Endothelial cell of umbilical vein (primary cell): ENCODE data around the gene PRM1.

Source experiments
- CTCF ChIP-seq, 2 donors: IDR thresholded peaks; 1 replicate in 1 of 2; 2 replicates in 1 of 2; pipeline ENCODE4 v1.5.1; 2011; ENCODE audit warnings: low read length in 2 of 2, mild to moderate bottlenecking in 2 of 2, moderate library complexity in 2 of 2, control low read depth in 1 of 2, inconsistent platforms in 1 of 2, low read depth in 1 of 2; ENCODE audit not compliant: insufficient read depth in 1 of 2; ENCODE audit errors: extremely low read depth in 1 of 2
- EZH2 ChIP-seq: IDR thresholded peaks from 2 replicates; pipeline ENCODE4 v1.6.1; 2012; ENCODE audit warnings: borderline replicate concordance, low read depth, mild to moderate bottlenecking, moderate library complexity, low read length, inconsistent platforms; ENCODE audit not compliant: severe bottlenecking
- JUN ChIP-seq: IDR thresholded peaks from 2 replicates; pipeline ENCODE4 v1.6.1; 2011; ENCODE audit warnings: borderline replicate concordance, low read depth; ENCODE audit not compliant: insufficient read length, insufficient read depth
- MYC ChIP-seq: IDR thresholded peaks from one replicate; pipeline ENCODE4 v1.6.1; 2011; ENCODE audit warnings: mild to moderate bottlenecking, low read depth, low read length
- POLR2A ChIP-seq: IDR thresholded peaks from 2 replicates; pipeline ENCODE4 v1.6.1; 2012; ENCODE audit warnings: low read depth, mild to moderate bottlenecking, control low read depth, low read length
- POLR2AphosphoS5 ChIP-seq: IDR thresholded peaks from 2 replicates; pipeline ENCODE4 v1.6.1; 2012; ENCODE audit warnings: low read depth, mild to moderate bottlenecking, control low read depth, low read length, moderate library complexity; ENCODE audit not compliant: insufficient read depth
- TF ChIP-seq, protein P1 (sequence below): IDR thresholded peaks from 2 replicates; pipeline ENCODE4 v1.6.1; 2011; ENCODE audit not compliant: insufficient read depth, insufficient read length

- TF ChIP-seq POLR2A (no peak), CTCF (IDR thresholded peaks at IDR 0.05; ENCODE audit: extremely low read depth in 1 of 2, insufficient read depth in 1 of 2, low read depth in 1 of 2, low read length in 2 of 2) (no peak), EZH2 (no peak), POLR2AphosphoS5 (no peak), JUN (no peak), MYC (no peak)
- TF ChIP-seq, protein P1, sequence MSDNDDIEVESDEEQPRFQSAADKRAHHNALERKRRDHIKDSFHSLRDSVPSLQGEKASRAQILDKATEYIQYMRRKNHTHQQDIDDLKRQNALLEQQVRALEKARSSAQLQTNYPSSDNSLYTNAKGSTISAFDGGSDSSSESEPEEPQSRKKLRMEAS, result no peak
Observed at GRCh38 chr16:11329891-11330290, 48.8 kb upstream of the PRM1 start.
